CD4-positive, CD25-positive, alpha-beta regulatory T cell (primary cell): ENCODE results near the gene SHB. TPM values are rescaled to one million over a fixed set of nuclear protein-coding genes. Genes with fewer than 3 reads are reported as not detected.

Source experiments
- ATAC-seq, 2 donors: fragments of 150-1000 bp; cut with Tn5 transposase; one replicate each; pipeline ENCODE4 v1.10.0; 2021; ENCODE audit warnings: low read depth in 2 of 2, moderate number of reproducible peaks in 2 of 2, moderate library complexity in 1 of 2
- DNase-seq, 3 donors: peaks; one replicate each; pipeline versions ENCODE4 v3.0.0 to v3.0.0-alpha.2; 2012 to 2022; ENCODE audit warnings: mixed read lengths in 1 of 3
- H3K27ac ChIP-seq: one replicate; pipeline ENCODE4 v1.7.0; 2013; ENCODE audit warnings: mild to moderate bottlenecking, low read length; ENCODE audit not compliant: insufficient read depth, poor library complexity, severe bottlenecking
- H3K27me3 ChIP-seq: one replicate; pipeline ENCODE4 v1.7.0; 2013; ENCODE audit warnings: low read length; ENCODE audit not compliant: control insufficient read depth, insufficient read depth
- H3K36me3 ChIP-seq: one replicate; pipeline ENCODE4 v1.7.0; 2013; ENCODE audit warnings: mild to moderate bottlenecking, low read length, moderate library complexity; ENCODE audit not compliant: control insufficient read depth, insufficient read depth
- H3K4me1 ChIP-seq: 2 replicates; pipeline ENCODE4 v1.7.0; 2013; ENCODE audit warnings: mild to moderate bottlenecking, low read length; ENCODE audit not compliant: insufficient read depth, control insufficient read depth, poor library complexity, severe bottlenecking
- H3K4me3 ChIP-seq: one replicate; pipeline ENCODE4 v1.7.0; 2013; ENCODE audit warnings: low read depth, mild to moderate bottlenecking, low read length, moderate library complexity
- H3K9me3 ChIP-seq, 2 experiments: 1 replicate in 1 of 2; 2 replicates in 1 of 2; pipeline ENCODE4 v1.7.0; 2013; ENCODE audit warnings: low read length in 2 of 2, mild to moderate bottlenecking in 1 of 2, moderate library complexity in 1 of 2; ENCODE audit not compliant: control insufficient read depth in 2 of 2
- H3K27ac Mint-ChIP-seq, 3 donors: one replicate each; pipeline ENCODE4 v1.8.0; 2020 to 2022; ENCODE audit warnings: mild to moderate bottlenecking in 3 of 3, mixed read lengths in 3 of 3, moderate library complexity in 2 of 3
- H3K27me3 Mint-ChIP-seq: one replicate; pipeline ENCODE4 v1.8.0; 2022; ENCODE audit warnings: mild to moderate bottlenecking, mixed read lengths
- H3K36me3 Mint-ChIP-seq: one replicate; pipeline ENCODE4 v1.8.0; 2020; ENCODE audit warnings: mixed read lengths
- H3K4me1 Mint-ChIP-seq, 4 donors: one replicate each; pipeline ENCODE4 v1.8.0; 2020 to 2022; ENCODE audit warnings: mixed read lengths in 4 of 4, mild to moderate bottlenecking in 1 of 4
- H3K4me3 Mint-ChIP-seq, 4 donors: one replicate each; pipeline ENCODE4 v1.8.0; 2020 to 2022; ENCODE audit warnings: mild to moderate bottlenecking in 4 of 4, mixed read lengths in 4 of 4, moderate library complexity in 3 of 4
- H3K9me3 Mint-ChIP-seq, 7 donors: one replicate each; pipeline ENCODE4 v1.8.0; 2020 to 2022; ENCODE audit warnings: mixed read lengths in 7 of 7, mild to moderate bottlenecking in 3 of 7, moderate library complexity in 2 of 7
- polyA plus RNA-seq, 4 donors: library from polyadenylated mRNA; unstranded; fragments of 300-500 nt; fragmentation: Illumina TruSeq; gene quantifications; one replicate each; pipeline ENCODE4 v1.2.3, GENCODE V29; 2021
- total RNA-seq: library from RNA; stranded (reverse); gene quantifications from one replicate; pipeline ENCODE4 v1.2.3, GENCODE V29; 2022

SHB gene
- total and polyA plus RNA-seq, 5 donors from 2014 or later = 0.27 to 0.69 TPM; not detected in 3

- Histone ChIP-seq H3K9me3 (no peaks in the 10 kb centered on the region), H3K27ac (no peak overlapping the region), H3K36me3 (no peaks in the 10 kb centered on the region), H3K4me1 (no peaks in the 10 kb centered on the region), H3K4me3 (no peak overlapping the region), H3K27me3 (no peaks in the 10 kb centered on the region)
- ATAC-seq = no peak
- H3K4me1 Mint-ChIP-seq = no peaks in the 10 kb centered on the region
- H3K9me3 Mint-ChIP-seq = no peaks in the 10 kb centered on the region
- H3K36me3 Mint-ChIP-seq = peaks cover 4% of the 10 kb centered on the region
- no peak overlapping the region for H3K27ac Mint-ChIP-seq
- H3K4me3 Mint-ChIP-seq = no peak overlapping the region
- H3K27me3 Mint-ChIP-seq = peaks cover 9% of the 10 kb centered on the region
- no peak for DNase-seq
Observed at GRCh38 chr9:37947471-37947870, 121.6 kb downstream of the SHB start.

GRCh38 chr9:37946971-37947370 lies 122.1 kb downstream of the SHB start:
- Mint-ChIP-seq H3K36me3 (peaks cover 2% of the 10 kb centered on the region), H3K4me3 (no peak overlapping the region), H3K27ac (no peak overlapping the region), H3K9me3 (no peaks in the 10 kb centered on the region), H3K4me1 (no peaks in the 10 kb centered on the region), H3K27me3 (peaks cover 9% of the 10 kb centered on the region)
- no peaks in the 10 kb centered on the region for H3K9me3 ChIP-seq
- DNase-seq = no peak
- H3K4me1 ChIP-seq = no peaks in the 10 kb centered on the region
- no peak overlapping the region for H3K27ac ChIP-seq
- no peak for ATAC-seq
- H3K27me3 ChIP-seq = no peaks in the 10 kb centered on the region
- no peaks in the 10 kb centered on the region for H3K36me3 ChIP-seq
- no peak overlapping the region for H3K4me3 ChIP-seq

DNA sequence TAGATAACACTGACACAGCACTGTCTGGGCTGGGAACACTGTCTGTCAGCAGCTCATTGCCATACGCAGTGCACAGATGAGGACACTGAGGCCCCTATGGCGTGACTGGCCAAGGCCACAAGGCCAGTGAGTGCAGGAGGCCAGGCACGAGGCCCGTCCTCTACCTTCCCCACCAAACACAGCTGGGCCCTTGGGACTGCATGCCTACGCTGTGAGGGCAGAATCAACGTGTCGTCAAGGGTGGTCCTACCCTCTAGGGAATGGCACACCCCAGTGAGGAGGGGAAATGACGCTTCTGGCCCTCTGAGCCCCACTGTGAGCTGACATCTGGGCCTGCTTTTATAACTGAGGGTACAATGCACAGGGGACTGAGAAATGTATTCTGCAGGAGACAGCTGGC lies 123.0 kb downstream of the SHB start:
- H3K27ac ChIP-seq = no peak overlapping the region
- no peaks in the 10 kb centered on the region for H3K9me3 ChIP-seq
- ATAC-seq = no peak
- DNase-seq = no peak
- Mint-ChIP-seq H3K27ac (no peak overlapping the region), H3K36me3 (no peaks in the 10 kb centered on the region), H3K9me3 (no peaks in the 10 kb centered on the region), H3K4me3 (no peak overlapping the region), H3K4me1 (no peaks in the 10 kb centered on the region), H3K27me3 (peaks cover 9% of the 10 kb centered on the region)
- no peaks in the 10 kb centered on the region for H3K36me3 ChIP-seq
- H3K4me1 ChIP-seq = no peaks in the 10 kb centered on the region
- H3K27me3 ChIP-seq = no peaks in the 10 kb centered on the region
- no peak overlapping the region for H3K4me3 ChIP-seq

DNA sequence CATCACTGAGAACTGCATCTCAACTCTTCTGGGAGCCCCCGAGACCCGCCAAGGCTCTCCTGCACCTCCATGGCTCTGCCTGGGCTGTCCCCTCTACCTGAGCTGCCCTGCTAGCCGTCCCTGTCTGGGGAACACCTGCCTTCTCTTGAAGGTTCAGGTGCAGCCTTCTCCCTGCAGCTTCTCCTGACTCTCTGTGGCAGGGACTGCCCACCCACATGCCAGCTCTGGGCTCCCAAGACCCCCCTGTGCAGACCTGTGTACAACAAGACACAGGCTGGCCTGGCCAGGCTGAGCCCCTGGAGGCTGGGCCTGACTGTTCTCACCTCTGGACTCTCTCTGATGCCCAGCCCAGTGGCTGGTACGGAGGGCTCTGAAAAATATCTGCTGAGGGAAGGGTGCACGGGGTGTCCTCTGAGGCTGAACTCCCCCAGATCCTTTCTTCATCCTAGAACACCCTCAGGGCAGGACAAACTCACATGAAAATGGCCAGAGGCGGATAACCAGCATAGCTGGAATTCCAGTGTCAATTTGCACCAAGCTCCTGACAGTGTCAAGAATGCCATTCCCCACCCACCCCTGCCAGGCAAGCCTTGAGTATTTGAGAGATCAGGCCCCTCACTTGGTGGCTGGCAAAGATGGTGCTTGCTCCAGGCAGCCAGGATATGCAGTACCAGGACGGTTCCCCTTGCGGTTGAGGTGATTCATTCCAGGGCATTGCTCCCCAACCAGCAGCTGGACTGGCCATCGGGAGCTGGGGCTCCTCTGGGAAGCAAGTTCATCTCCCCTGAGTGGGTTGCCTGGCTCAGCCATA lies 124.2 kb downstream of the SHB start:
- ATAC-seq (no peak), DNase-seq (no peak)
- no peaks in the 10 kb centered on the region for H3K4me1 ChIP-seq
- H3K4me3 ChIP-seq = no peak overlapping the region
- H3K9me3 ChIP-seq = no peaks in the 10 kb centered on the region
- H3K36me3 ChIP-seq = no peaks in the 10 kb centered on the region
- H3K4me3 Mint-ChIP-seq = no peak overlapping the region
- H3K4me1 Mint-ChIP-seq = no peaks in the 10 kb centered on the region
- H3K27me3 Mint-ChIP-seq = peaks cover 15% of the 10 kb centered on the region
- H3K36me3 Mint-ChIP-seq = no peaks in the 10 kb centered on the region
- H3K9me3 Mint-ChIP-seq = no peaks in the 10 kb centered on the region
- no peaks in the 10 kb centered on the region for H3K27me3 ChIP-seq
- H3K27ac ChIP-seq = no peak overlapping the region
- H3K27ac Mint-ChIP-seq = no peak overlapping the region

DNA sequence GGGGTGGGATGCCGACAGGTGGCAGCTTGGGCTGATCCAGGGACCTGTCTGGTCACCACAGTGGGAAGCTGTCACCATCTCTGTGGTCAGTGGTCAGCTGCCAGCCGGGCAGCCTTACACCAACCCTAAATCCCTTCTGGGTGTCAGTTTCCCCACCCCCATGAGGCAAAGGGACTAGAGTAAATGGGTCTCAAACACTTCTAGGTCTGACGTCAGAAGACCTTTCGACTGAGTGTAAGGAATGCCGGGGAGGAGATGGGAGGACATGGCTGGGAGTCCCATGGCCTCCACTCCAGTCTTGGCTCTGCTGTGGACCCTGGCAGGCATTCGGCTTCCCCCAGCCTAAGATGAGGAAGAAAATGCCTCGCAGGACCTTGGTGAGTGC lies 124.8 kb downstream of the SHB start:
- no peaks in the 10 kb centered on the region for H3K4me1 ChIP-seq
- Mint-ChIP-seq H3K36me3 (no peaks in the 10 kb centered on the region), H3K27me3 (peaks cover 20% of the 10 kb centered on the region), H3K4me1 (no peaks in the 10 kb centered on the region), H3K4me3 (no peak overlapping the region), H3K9me3 (no peaks in the 10 kb centered on the region), H3K27ac (no peak overlapping the region)
- H3K27ac ChIP-seq = no peak overlapping the region
- H3K27me3 ChIP-seq = no peaks in the 10 kb centered on the region
- no peak for DNase-seq
- no peak overlapping the region for H3K4me3 ChIP-seq
- no peaks in the 10 kb centered on the region for H3K36me3 ChIP-seq
- ATAC-seq = no peak
- H3K9me3 ChIP-seq = no peaks in the 10 kb centered on the region

DNA sequence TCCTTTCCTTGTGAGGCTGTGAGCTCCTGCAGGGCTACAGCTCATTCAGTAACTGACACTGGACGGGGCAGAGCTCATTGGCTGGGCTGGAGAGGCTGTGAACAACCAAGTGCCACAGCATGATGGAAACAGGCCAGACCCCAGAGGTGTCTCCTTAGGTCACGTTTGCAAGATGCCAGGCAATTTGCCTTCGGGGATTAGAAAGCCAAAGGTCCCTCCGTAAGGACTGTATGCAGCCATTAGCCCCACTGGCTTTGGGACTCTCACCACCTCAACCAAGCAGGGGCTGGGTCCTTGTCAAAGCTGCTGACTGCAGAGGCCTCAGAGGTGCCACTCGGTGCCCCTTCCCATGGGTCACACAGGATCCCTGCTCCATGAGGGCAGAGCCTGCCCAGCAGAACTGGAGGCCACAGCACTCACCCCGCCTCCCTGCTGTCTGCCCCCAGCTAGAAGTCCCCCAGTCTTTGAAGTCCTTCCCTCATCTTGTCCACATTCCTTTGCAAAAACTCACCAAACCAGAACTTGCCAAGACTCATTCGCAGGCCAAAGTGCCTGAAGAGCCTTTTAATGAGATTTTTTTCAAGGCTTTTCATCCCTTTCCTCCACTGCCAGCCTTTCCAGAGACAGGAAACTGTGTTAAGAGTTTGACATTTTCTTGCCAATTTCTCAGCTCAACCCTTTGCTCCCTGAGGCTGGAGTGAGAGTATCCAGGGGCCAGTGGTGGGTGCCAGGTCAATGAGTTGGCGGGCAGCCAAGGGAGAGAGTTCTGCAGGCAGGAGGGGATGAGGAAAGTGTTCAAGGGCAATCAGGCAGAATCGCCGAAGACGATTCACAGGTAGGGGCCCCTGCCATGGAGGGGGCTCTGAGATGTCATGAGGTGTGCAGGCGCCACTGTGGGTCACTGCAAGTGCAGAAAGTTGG lies 125.4 kb downstream of the SHB start:
- ATAC-seq = no peak
- Histone ChIP-seq H3K9me3 (no peaks in the 10 kb centered on the region), H3K27me3 (no peaks in the 10 kb centered on the region), H3K36me3 (no peaks in the 10 kb centered on the region), H3K4me1 (no peaks in the 10 kb centered on the region), H3K27ac (no peak overlapping the region), H3K4me3 (no peak overlapping the region)
- Mint-ChIP-seq H3K4me3 (no peak overlapping the region), H3K27ac (no peak overlapping the region), H3K4me1 (no peaks in the 10 kb centered on the region), H3K9me3 (no peaks in the 10 kb centered on the region), H3K27me3 (peaks cover 20% of the 10 kb centered on the region), H3K36me3 (no peaks in the 10 kb centered on the region)
- no peak for DNase-seq

DNA sequence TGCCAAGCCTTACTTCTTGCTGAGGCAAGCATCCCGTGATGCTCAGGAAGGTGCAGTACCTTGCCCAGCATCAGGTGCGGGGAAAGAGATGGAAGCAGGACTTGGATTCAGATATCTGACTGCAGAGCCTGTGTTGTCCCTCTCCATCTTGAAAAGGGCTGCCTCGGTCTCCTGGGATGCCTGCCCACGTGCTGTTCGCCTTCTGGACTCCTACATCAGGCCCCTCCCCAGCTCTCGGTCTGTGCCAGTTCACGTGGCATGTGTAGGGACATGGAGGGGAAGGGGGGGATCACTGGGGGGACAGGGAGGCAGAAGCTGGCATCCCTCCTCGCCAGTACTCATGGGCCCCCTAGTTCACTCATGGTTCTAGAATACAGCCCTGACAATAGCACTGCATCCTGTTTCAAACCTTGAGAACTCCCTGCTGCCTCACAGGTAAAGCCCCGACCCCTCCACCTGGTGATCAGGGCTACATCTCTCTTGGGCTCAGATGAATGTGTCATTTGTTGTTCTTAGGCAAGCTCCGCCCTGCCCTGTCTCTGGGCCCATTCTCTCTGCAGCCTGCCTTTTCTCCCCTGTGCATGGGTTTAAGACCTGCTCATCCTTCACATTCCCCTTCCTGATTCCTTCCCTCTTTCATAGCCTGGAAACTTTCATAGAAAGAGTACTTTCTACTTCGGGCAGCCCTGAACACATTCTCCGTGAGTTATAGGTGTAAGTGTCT lies 126.2 kb downstream of the SHB start:
- Histone ChIP-seq H3K9me3 (no peaks in the 10 kb centered on the region), H3K27ac (no peak overlapping the region), H3K36me3 (no peaks in the 10 kb centered on the region), H3K27me3 (no peaks in the 10 kb centered on the region), H3K4me1 (no peaks in the 10 kb centered on the region), H3K4me3 (no peak overlapping the region)
- H3K4me1 Mint-ChIP-seq = no peaks in the 10 kb centered on the region
- peaks cover 20% of the 10 kb centered on the region for H3K27me3 Mint-ChIP-seq
- H3K36me3 Mint-ChIP-seq = no peaks in the 10 kb centered on the region
- ATAC-seq (no peak), DNase-seq (no peak)
- no peak overlapping the region for H3K4me3 Mint-ChIP-seq
- no peak overlapping the region for H3K27ac Mint-ChIP-seq
- H3K9me3 Mint-ChIP-seq = no peaks in the 10 kb centered on the region
